HCT116 (cell line): ENCODE data around the gene ADRA2A. TPM values are rescaled to one million over a fixed set of nuclear protein-coding genes. Genes with fewer than 3 reads are reported as not detected.

Source experiments
- ATAC-seq: fragments of 200-7000 bp; cut with Tn5 transposase; 2 replicates; pipeline ENCODE4 v1.9.1; 2020; ENCODE audit warnings: mild to moderate bottlenecking, moderate library complexity
- BruUV-seq: library from RNA; stranded (reverse); fragments of 400-500 nt; replicated peaks from 2 replicates; lab custom pipeline; 2021; lab: Mats Ljungman, UMichigan
- CTCF ChIA-PET: fragments of 300-600 bp; sonication (Branson Sonifier 250); formaldehyde crosslinking; loops from one replicate; lab custom pipeline; 2021; ENCODE audit warnings: antibody characterized with exemption; lab: Charles Lee
- POLR2A ChIA-PET: fragments of 300-600, 350-600 bp; sonication (Branson Sonifier 250); formaldehyde crosslinking; loops from one replicate; lab custom pipeline; 2021; ENCODE audit warnings: antibody characterized with exemption; lab: Charles Lee
- RAD21 ChIA-PET, 2 experiments: fragments of 300-600 bp; sonication (Branson Sonifier 250); formaldehyde crosslinking; loops; one replicate each; lab custom pipeline; 2023; ENCODE audit warnings: low total read pairs in 2 of 2; ENCODE audit not compliant: uncharacterized antibody in 2 of 2, unreplicated experiment in 2 of 2, low non-redundant PET in 1 of 2; lab: Charles Lee
- DNase-seq: peaks from one replicate; pipeline ENCODE4 v3.0.0-alpha.2; 2010; ENCODE audit warnings: low read depth, low spot score
- H2AFZ ChIP-seq: fragments of 200-600 bp; shearing (Covaris generic), sonication (generic); 2 replicates; pipeline ENCODE4 v1.6.1; 2017; ENCODE audit warnings: low read depth, mixed run types, mixed read lengths, antibody characterized with exemption, low read length; ENCODE audit not compliant: poor library complexity, severe bottlenecking
- H3K27ac ChIP-seq: 2 replicates; pipeline ENCODE4 v1.5.1; 2012; ENCODE audit warnings: low read depth, low read length
- H3K27me3 ChIP-seq: fragments of 200-600 bp; sonication (generic); 2 replicates; pipeline ENCODE4 v1.6.1; 2016; ENCODE audit warnings: mixed run types, low read length, mixed read lengths; ENCODE audit not compliant: insufficient read depth
- H3K36me3 ChIP-seq, 2 experiments: fragments of 200-500 bp in 1 of 2; fragments of 200-600 bp in 1 of 2; sonication (Bioruptor generic) in 1 of 2; sonication (generic) in 1 of 2; 2 replicates each; pipeline versions ENCODE4 v1.5.1 to v1.6.1; 2014 to 2016; ENCODE audit warnings: low read length in 2 of 2, inconsistent platforms in 1 of 2, mixed read lengths in 1 of 2, mixed run types in 1 of 2; ENCODE audit not compliant: insufficient read depth in 2 of 2, control insufficient read depth in 1 of 2
- H3K4me1 ChIP-seq, 2 experiments: fragments of 200-600 bp in 1 of 2; sonication (generic) in 1 of 2; 2 replicates each; pipeline versions ENCODE4 v1.5.1 to v1.6.1; 2012 to 2017; ENCODE audit warnings: low read length in 2 of 2, inconsistent platforms in 1 of 2, mild to moderate bottlenecking in 1 of 2, mixed read lengths in 1 of 2, mixed run types in 1 of 2, moderate library complexity in 1 of 2; ENCODE audit not compliant: insufficient read depth in 2 of 2, control insufficient read depth in 1 of 2
- H3K4me2 ChIP-seq: fragments of 200-600 bp; sonication (generic); 2 replicates; pipeline ENCODE4 v1.6.1; 2017; ENCODE audit warnings: mixed run types, low read length, mixed read lengths
- H3K4me3 ChIP-seq, 2 experiments: fragments of 200-600 bp in 1 of 2; sonication (generic) in 1 of 2; replicated peaks in 1 of 2; 2 replicates each; pipeline ENCODE4 v1.5.1; 2011 to 2016; ENCODE audit warnings: low read length in 2 of 2, control low read depth in 1 of 2, low read depth in 1 of 2, mild to moderate bottlenecking in 1 of 2, mixed read lengths in 1 of 2, mixed run types in 1 of 2
- H3K79me2 ChIP-seq: fragments of 200-600 bp; sonication (generic); 2 replicates; pipeline ENCODE4 v1.6.1; 2017; ENCODE audit warnings: mild to moderate bottlenecking, mixed run types, low read length, moderate library complexity, mixed read lengths; ENCODE audit not compliant: insufficient read depth
- H3K9ac ChIP-seq: fragments of 200-600 bp; sonication (generic); 2 replicates; pipeline ENCODE4 v1.6.1; 2016; ENCODE audit warnings: low read length, mixed read lengths
- H3K9me2 ChIP-seq: fragments of 200-600 bp; sonication (generic), shearing (Covaris generic); 2 replicates; pipeline ENCODE4 v1.6.1; 2017; ENCODE audit warnings: mixed run types, mild to moderate bottlenecking, moderate library complexity; ENCODE audit not compliant: insufficient read depth
- H3K9me3 ChIP-seq, 2 experiments: fragments of 200-500 bp in 1 of 2; fragments of 200-600 bp in 1 of 2; sonication (Bioruptor generic) in 1 of 2; sonication (generic) in 1 of 2; 2 replicates each; pipeline ENCODE4 v1.6.1; 2014 to 2017; ENCODE audit warnings: low read length in 2 of 2, mixed read lengths in 2 of 2, inconsistent platforms in 1 of 2, low read depth in 1 of 2, mild to moderate bottlenecking in 1 of 2, mixed run types in 1 of 2, moderate library complexity in 1 of 2; ENCODE audit not compliant: control insufficient read depth in 1 of 2, insufficient read depth in 1 of 2
- H4K20me1 ChIP-seq: fragments of 200-600 bp; sonication (generic), shearing (Covaris generic); 2 replicates; pipeline ENCODE4 v1.6.1; 2017; ENCODE audit warnings: mixed run types, mild to moderate bottlenecking, moderate library complexity; ENCODE audit not compliant: insufficient read depth
- CEBPB ChIP-seq: IDR thresholded peaks from 2 replicates; pipeline ENCODE4 v1.6.1; 2012; ENCODE audit warnings: low read depth
- EGR1 ChIP-seq: IDR thresholded peaks from 2 replicates; pipeline ENCODE4 v1.6.1; 2012; ENCODE audit warnings: low read depth
- EZH2 ChIP-seq: fragments of 200-600 bp; sonication (generic); IDR thresholded peaks from 2 replicates; pipeline ENCODE4 v1.6.1; 2017; ENCODE audit warnings: antibody characterized with exemption, mixed run types
- EZH2phosphoT487 ChIP-seq: fragments of 200-600 bp; IDR thresholded peaks from 2 replicates; pipeline ENCODE4 v1.6.1; 2018; ENCODE audit warnings: antibody characterized with exemption, borderline replicate concordance
- MAX ChIP-seq: IDR thresholded peaks from 2 replicates; pipeline ENCODE4 v1.6.1; 2012
- RAD21 ChIP-seq: IDR thresholded peaks from 2 replicates; pipeline ENCODE4 v1.6.1; 2012; ENCODE audit warnings: low read depth, mild to moderate bottlenecking
- SIN3A ChIP-seq: IDR thresholded peaks from 2 replicates; pipeline ENCODE4 v1.6.1; 2012; ENCODE audit warnings: low read depth
- SP1 ChIP-seq: IDR thresholded peaks from 2 replicates; pipeline ENCODE4 v1.6.1; 2012; ENCODE audit warnings: low read depth
- TCF7L2 ChIP-seq: IDR thresholded peaks from 2 replicates; pipeline ENCODE4 v1.7.0; 2011; ENCODE audit warnings: borderline replicate concordance, inconsistent platforms; ENCODE audit not compliant: insufficient read depth, insufficient read length; ENCODE audit errors: extremely low read depth
- ZFX ChIP-seq: fragments of 450-650 bp; IDR thresholded peaks from 2 replicates; pipeline ENCODE4 v1.6.1; 2017
- ZNF274 ChIP-seq: fragments of 200-500 bp; sonication (Bioruptor generic); IDR thresholded peaks from 2 replicates; pipeline ENCODE4 v1.6.1; 2014; ENCODE audit warnings: mild to moderate bottlenecking, low read depth, low read length, inconsistent platforms
- intact Hi-C: fragments of 100-400 bp; cut with micrococcal nuclease; formaldehyde crosslinking; loops from 2 replicates; pipeline ENCODE4 v1.10.0; 2022
- total RNA-seq: library from RNA; stranded (reverse); gene quantifications from one replicate; pipeline ENCODE4 v1.2.1, GENCODE V29; 2021; ENCODE audit not compliant: unreplicated experiment

The ADRA2A gene
- total RNA-seq, 1 experiment from 2014 or later = 0.15 TPM

DNA sequence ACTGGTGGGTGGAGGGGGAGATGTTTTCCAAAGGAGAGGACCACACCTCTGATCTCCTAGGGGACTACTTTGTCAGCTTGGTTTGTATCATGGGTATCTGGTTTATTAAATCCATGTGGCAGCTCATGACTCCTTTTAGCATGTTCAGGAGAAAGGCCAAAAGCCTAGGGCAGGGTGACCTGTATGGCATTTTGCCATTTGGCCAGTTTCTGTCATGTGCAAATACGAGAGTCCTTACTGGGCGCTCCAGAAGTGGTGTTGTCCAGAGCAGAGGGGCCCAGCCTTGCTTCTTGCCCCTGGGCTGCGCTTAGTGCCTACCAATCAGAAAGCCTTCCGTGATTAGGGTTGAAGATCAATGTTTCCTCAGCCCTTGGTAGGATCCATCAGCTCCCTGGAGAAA is 31.0 kb downstream of the ADRA2A start:
- intact Hi-C loops = no loop called here
- Histone ChIP-seq H3K4me3 (no peak overlapping the region), H3K36me3 (no peaks in the 10 kb centered on the region), H3K9me2 (no peaks in the 10 kb centered on the region), H3K9ac (no peak overlapping the region), H2AFZ (no peak overlapping the region), H3K27ac (no peak overlapping the region), H3K27me3 (0 out of 2 replicates have a peak, but pooled peaks cover 8% of the 10 kb centered on the region), H3K9me3 (no peaks in the 10 kb centered on the region), H3K4me1 (no peaks in the 10 kb centered on the region), H3K4me2 (no peak overlapping the region), H4K20me1 (no peaks in the 10 kb centered on the region), H3K79me2 (no peaks in the 10 kb centered on the region)
- POLR2A ChIA-PET = interaction anchor here (0.6 kb wide), 1 partner anchor 803 kb away, joined by 5 read pairs; the partner anchor contains the start of gene SMNDC1
- RAD21 ChIA-PET = no interaction called here
- BruUV-seq = no TSS peak
- ATAC-seq (no peak), DNase-seq (no peak)
- CTCF ChIA-PET = no interaction called here
- TF ChIP-seq ZNF274 (no peak), ZFX (no peak), CEBPB (no peak), RAD21 (no peak), MAX (no peak), SP1 (no peak), TCF7L2 (no peak), EGR1 (no peak)

DNA sequence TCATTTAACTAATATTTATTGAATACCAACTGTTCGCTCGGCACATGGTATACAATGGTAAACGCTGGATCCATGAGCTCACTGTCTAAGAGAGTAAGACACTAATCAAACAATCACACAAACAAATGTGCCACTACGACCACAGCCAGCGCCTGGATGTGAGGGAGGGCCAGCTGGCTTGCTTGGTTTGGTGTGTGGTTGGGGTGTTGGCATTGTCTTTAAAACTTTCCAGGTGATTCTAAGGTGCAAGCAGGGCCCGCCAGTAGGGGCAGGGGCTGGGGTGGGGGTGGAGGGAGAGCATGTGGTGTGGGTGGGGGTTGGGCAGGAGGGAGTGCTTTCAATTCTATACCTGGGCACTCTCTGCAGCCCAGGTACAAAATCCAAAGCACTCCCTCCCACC is 31.6 kb downstream of the ADRA2A start:
- H3K27ac ChIP-seq = no peak overlapping the region
- H3K4me2 ChIP-seq = no peak overlapping the region
- no peaks in the 10 kb centered on the region for H3K9me3 ChIP-seq
- H2AFZ ChIP-seq = no peak overlapping the region
- H3K9ac ChIP-seq = no peak overlapping the region
- BruUV-seq = no TSS peak
- POLR2A ChIA-PET = interaction anchor here (0.6 kb wide), 1 partner anchor 804 kb away, joined by 5 read pairs; the partner anchor contains the start of gene SMNDC1
- ATAC-seq = no peak
- H3K36me3 ChIP-seq = no peaks in the 10 kb centered on the region
- H3K4me1 ChIP-seq = no peaks in the 10 kb centered on the region
- TF ChIP-seq EZH2 (no peak), SIN3A (no peak), ZNF274 (no peak), EGR1 (no peak), TCF7L2 (no peak), MAX (no peak), EZH2phosphoT487 (no peak), ZFX (no peak)
- H3K4me3 ChIP-seq = no peak overlapping the region
- H3K79me2 ChIP-seq = no peaks in the 10 kb centered on the region
- intact Hi-C loops = no loop called here
- no peaks in the 10 kb centered on the region for H4K20me1 ChIP-seq
- CTCF ChIA-PET = no interaction called here
- DNase-seq = no peak
- H3K9me2 ChIP-seq = no peaks in the 10 kb centered on the region
- H3K27me3 ChIP-seq = 0 out of 2 replicates have a peak, but pooled peaks cover 6% of the 10 kb centered on the region
- RAD21 ChIA-PET = no interaction called here
